PC-9 (cell line): ENCODE results near the gene SLC12A9. TPM values are rescaled to one million over a fixed set of nuclear protein-coding genes. Genes with fewer than 3 reads are reported as not detected.
A peak's percentile ranks its signal among the peaks of the same experiment; 100 is the strongest.

Source experiments
- Bru-seq: library from RNA; stranded (reverse); fragments of 400-500 nt; gene quantifications from one replicate; lab custom pipeline; 2021; lab: Mats Ljungman, UMichigan
- BruChase-seq, 2 experiments: library from RNA; stranded (reverse); fragments of 400-500 nt; gene quantifications; one replicate each; lab custom pipeline; 2021; lab: Mats Ljungman, UMichigan
- BruUV-seq: library from RNA; stranded (reverse); fragments of 400-500 nt; replicated peaks from 2 replicates; lab custom pipeline; 2021; lab: Mats Ljungman, UMichigan
- CTCF ChIA-PET: fragments of 300-600 bp; sonication (Branson Sonifier 250); formaldehyde crosslinking; loops from one replicate; lab custom pipeline; 2022; ENCODE audit warnings: antibody characterized with exemption; lab: Charles Lee
- POLR2A ChIA-PET: fragments of 300-600 bp; sonication (Branson Sonifier 250); formaldehyde crosslinking; loops from one replicate; lab custom pipeline; 2022; ENCODE audit warnings: antibody characterized with exemption; ENCODE audit not compliant: unreplicated experiment; lab: Charles Lee
- DNase-seq, 2 experiments: peaks; one replicate each; pipeline versions ENCODE4 v3.0.0 to v3.0.0-alpha.2; 2015 to 2022; ENCODE audit warnings: mixed read lengths in 1 of 2
- H2AFZ ChIP-seq: fragments of 200-600 bp; sonication (generic); 2 replicates; pipeline ENCODE4 v1.8.1; 2017; ENCODE audit warnings: antibody characterized with exemption
- H3F3A ChIP-seq: fragments of 200-600 bp; sonication (generic); 2 replicates; pipeline ENCODE4 v1.8.1; 2017; ENCODE audit warnings: antibody characterized with exemption, mild to moderate bottlenecking, low read depth; ENCODE audit not compliant: insufficient read depth
- H3K27ac ChIP-seq: fragments of 200-600 bp; sonication (generic); 2 replicates; pipeline ENCODE4 v1.6.1; 2016; ENCODE audit warnings: mixed run types
- H3K27me3 ChIP-seq: fragments of 200-600 bp; sonication (generic); 2 replicates; pipeline ENCODE4 v1.6.1; 2016; ENCODE audit warnings: low read depth, mixed run types; ENCODE audit not compliant: insufficient read depth
- H3K36me3 ChIP-seq: fragments of 200-600 bp; sonication (generic); 2 replicates; pipeline ENCODE4 v1.6.1; 2016; ENCODE audit warnings: low read depth, mixed run types
- H3K4me1 ChIP-seq: fragments of 200-600 bp; sonication (generic); replicated peaks from 2 replicates; pipeline ENCODE4 v1.6.1; 2016; ENCODE audit warnings: mixed run types; ENCODE audit not compliant: insufficient read depth
- H3K4me2 ChIP-seq: fragments of 200-600 bp; sonication (generic); 2 replicates; pipeline ENCODE4 v1.6.1; 2017; ENCODE audit warnings: mixed run types
- H3K4me3 ChIP-seq: fragments of 200-600 bp; sonication (generic); 2 replicates; pipeline ENCODE4 v1.6.1; 2016; ENCODE audit warnings: mixed run types
- H3K79me2 ChIP-seq: fragments of 200-600 bp; sonication (generic); 2 replicates; pipeline ENCODE4 v1.6.1; 2017; ENCODE audit warnings: low read depth, mixed run types
- H3K9me2 ChIP-seq: fragments of 200-600 bp; sonication (generic); 2 replicates; pipeline ENCODE4 v1.8.1; 2017; ENCODE audit warnings: mild to moderate bottlenecking; ENCODE audit not compliant: insufficient read depth
- H3K9me3 ChIP-seq: fragments of 200-600 bp; sonication (generic); 2 replicates; pipeline ENCODE4 v1.8.1; 2016; ENCODE audit warnings: low read depth; ENCODE audit not compliant: insufficient read depth
- H4K20me1 ChIP-seq: fragments of 200-600 bp; sonication (generic); 2 replicates; pipeline ENCODE4 v1.8.1; 2017; ENCODE audit not compliant: insufficient read depth
- EZH2 ChIP-seq: fragments of 200-600 bp; sonication (generic); IDR thresholded peaks from 2 replicates; pipeline ENCODE4 v1.8.0; 2017; ENCODE audit warnings: antibody characterized with exemption, low read depth
- intact Hi-C: fragments of 100-400 bp; cut with micrococcal nuclease; formaldehyde crosslinking; loops from one replicate; pipeline ENCODE4 v1.10.0; 2022; ENCODE audit not compliant: unreplicated experiment
- long read RNA-seq: library from polyadenylated mRNA; stranded (forward); transcript quantifications from one replicate; pipeline ENCODE4 v2.0.0, GENCODE V29; 2022
- total RNA-seq: library from RNA; stranded (reverse); gene quantifications from 2 replicates; pipeline ENCODE4 v1.2.3, GENCODE V29; 2021
- TF ChIP-seq, protein P1 (sequence below): fragments of 200-600 bp; sonication (generic); conservative IDR thresholded peaks from 2 replicates; pipeline ENCODE4 v1.6.1; 2017; ENCODE audit warnings: mixed run types, antibody characterized with exemption, mild to moderate bottlenecking, moderate library complexity

Gene SLC12A9
- total RNA-seq: 34.7 and 36.7 TPM in 2 replicates
- percentile 52 among the genes with signal in this experiment for Bru-seq, nascent RNA
- BruChase-seq, experiment 1, labeled RNA remaining after a 2-hour chase: percentile 63 among the genes with signal in this experiment
- BruChase-seq, experiment 2, labeled RNA remaining after a 6-hour chase: percentile 68 among the genes with signal in this experiment
- long read RNA-seq, partial matches to known transcripts: 1 of 36 reads
- long read RNA-seq, other reads (novel, unspliced or antisense): 35 of 36 reads

DNA sequence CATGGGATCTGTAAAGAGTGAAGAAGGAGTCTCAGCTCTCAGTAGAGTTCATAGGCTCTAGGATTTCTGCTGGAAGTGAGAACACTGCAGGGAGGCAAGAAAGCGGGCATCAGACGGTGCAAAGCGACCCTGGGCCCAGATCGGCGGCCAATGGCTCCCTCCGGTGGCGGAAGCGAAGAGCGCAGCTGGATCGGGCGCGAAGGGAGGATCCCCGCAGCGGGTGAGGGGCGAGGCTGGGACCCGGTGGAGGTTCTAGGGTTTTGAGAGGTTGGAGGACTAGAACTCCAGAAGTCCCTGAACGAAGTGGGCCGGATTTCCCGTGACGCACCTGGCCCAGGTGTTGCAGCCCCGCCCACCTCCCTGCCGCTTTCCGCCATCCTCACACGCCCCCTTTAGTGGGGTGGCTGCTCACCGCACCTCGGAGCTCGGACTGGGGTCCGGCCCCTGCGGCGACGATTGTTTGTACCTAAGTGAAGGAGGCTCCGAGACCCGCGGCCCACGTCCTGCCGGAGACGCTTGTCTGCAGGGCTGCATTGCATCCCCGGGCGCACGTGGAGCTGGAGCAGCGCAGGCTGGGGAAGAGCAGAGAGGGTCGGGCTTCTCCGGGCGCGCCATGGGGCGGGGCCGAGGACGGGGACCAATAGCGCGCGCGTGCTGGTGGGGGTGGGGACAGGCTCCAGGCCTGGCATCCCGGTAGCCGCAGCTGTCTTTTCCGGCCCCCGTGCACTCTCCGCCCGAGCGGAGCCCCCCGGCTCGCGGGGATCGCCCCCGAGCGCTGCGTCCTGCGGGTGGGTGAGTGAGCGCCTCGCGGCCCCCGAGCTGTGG, at the start of gene SLC12A9:
Gene SLC12A9 (plus strand): TSS at position 666 of the 825 bp plus-strand sequence. CDS start 1,485 bp downstream, outside the sequence.
- ChIA-PET POLR2A (interaction anchor here (0.5 to 1.4 kb wide), 10 partner anchors 25 to 897 kb away, joined by 3 to 25 read pairs (median 5); partner anchors contain the start of genes EPHB4, NYAP1, POP7 and UFSP1), CTCF (interaction anchor here (0.5 to 2.1 kb wide), 15 partner anchors 17 to 423 kb away, joined by 3 to 16 read pairs (median 5); partner anchors contain the start of genes EPHB4, POP7 and UFSP1)
- Histone ChIP-seq H2AFZ (peak within 1 kb of the TSS; percentile 93), H3K36me3 (no peaks in the 10 kb centered on the region), H3K9me2 (no peaks in the 10 kb centered on the region), H3K27ac (no peak within 1 kb of the TSS), H3K4me2 (peak within 1 kb of the TSS; percentile 94), H4K20me1 (no peaks in the 10 kb centered on the region), H3K4me3 (peak within 1 kb of the TSS; percentile 97), H3K9me3 (no peaks in the 10 kb centered on the region), H3K79me2 (no peaks in the 10 kb centered on the region), H3K4me1 (peaks cover 9% of the 10 kb centered on the region), H3K27me3 (no peaks in the 10 kb centered on the region), H3F3A (peaks cover 11% of the 10 kb centered on the region; the same call in 1 of the 2 replicates)
- BruUV-seq: TSS peak; percentile 51
- TF ChIP-seq EZH2: no peak
- TF ChIP-seq, protein P1, sequence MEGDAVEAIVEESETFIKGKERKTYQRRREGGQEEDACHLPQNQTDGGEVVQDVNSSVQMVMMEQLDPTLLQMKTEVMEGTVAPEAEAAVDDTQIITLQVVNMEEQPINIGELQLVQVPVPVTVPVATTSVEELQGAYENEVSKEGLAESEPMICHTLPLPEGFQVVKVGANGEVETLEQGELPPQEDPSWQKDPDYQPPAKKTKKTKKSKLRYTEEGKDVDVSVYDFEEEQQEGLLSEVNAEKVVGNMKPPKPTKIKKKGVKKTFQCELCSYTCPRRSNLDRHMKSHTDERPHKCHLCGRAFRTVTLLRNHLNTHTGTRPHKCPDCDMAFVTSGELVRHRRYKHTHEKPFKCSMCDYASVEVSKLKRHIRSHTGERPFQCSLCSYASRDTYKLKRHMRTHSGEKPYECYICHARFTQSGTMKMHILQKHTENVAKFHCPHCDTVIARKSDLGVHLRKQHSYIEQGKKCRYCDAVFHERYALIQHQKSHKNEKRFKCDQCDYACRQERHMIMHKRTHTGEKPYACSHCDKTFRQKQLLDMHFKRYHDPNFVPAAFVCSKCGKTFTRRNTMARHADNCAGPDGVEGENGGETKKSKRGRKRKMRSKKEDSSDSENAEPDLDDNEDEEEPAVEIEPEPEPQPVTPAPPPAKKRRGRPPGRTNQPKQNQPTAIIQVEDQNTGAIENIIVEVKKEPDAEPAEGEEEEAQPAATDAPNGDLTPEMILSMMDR: peak; percentile 95
- peak; percentile 76 to 93 for DNase-seq
- intact Hi-C loops: loop anchor here (1.0 to 10.0 kb wide), 7 partner anchors 13 to 717 kb away; partner anchors contain the start of genes EPHB4 and EPO

DNA sequence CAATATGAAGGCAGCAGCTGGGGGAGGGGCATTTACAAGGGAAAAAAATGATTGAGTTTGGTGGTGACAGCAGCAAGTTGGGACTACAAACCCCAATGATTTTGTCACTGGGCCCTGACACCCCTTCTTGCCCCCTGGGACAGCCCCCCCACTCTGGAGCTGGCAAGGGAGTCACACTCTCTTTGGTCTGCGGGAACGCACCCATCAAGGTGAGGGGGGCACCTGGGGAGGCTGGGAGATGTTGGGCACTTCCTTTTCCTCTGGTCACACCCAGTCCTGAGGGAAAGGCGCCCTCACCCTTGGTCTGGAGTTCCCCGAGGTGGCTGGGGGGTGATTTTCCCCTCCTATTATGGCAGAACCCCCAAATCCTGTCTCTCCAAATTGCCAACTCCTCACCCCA, 49.6 kb upstream of the SLC12A9 start:
- ChIA-PET CTCF (interaction anchor here (0.6 to 1.1 kb wide), 2 partner anchors 49 to 72 kb away, joined by 5 to 7 read pairs; partner anchors contain the start of genes SLC12A9 and SRRT), POLR2A (no interaction called here)
- Histone ChIP-seq H3K9me2 (no peaks in the 10 kb centered on the region), H3K27ac (peak overlapping the region; percentile 67), H3K9me3 (no peaks in the 10 kb centered on the region), H3F3A (peaks cover 24% of the 10 kb centered on the region), H3K36me3 (no peaks in the 10 kb centered on the region), H3K4me1 (peaks cover 52% of the 10 kb centered on the region), H3K79me2 (no peaks in the 10 kb centered on the region), H3K4me2 (peak overlapping the region; percentile 75), H3K27me3 (no peaks in the 10 kb centered on the region), H4K20me1 (no peaks in the 10 kb centered on the region), H2AFZ (no peak overlapping the region), H3K4me3 (no peak overlapping the region)
- BruUV-seq: TSS peak; percentile 11
- intact Hi-C loops: loop anchor here (1.0 to 5.0 kb wide), 4 partner anchors 23 to 96 kb away; partner anchors contain the start of gene POP7
- peak in 1 of 2 experiments; percentile 43 for DNase-seq
- TF ChIP-seq EZH2: no peak
- TF ChIP-seq, protein P1: no peak
